NCI-H1092 treated with DMSO at 0.1 percent for 48 hours (cell line): Measurements from ENCODE around the gene BICC1.
A peak's percentile ranks its signal among the peaks of the same experiment; 100 is the strongest.
"Not testable (repeated sequence)": the region's sequence is repeated elsewhere in the genome, so short reads cannot be mapped to it uniquely, and the experiment has no call there.

Experiments used
- DNase-seq: peaks from one replicate; lab custom pipeline; 2025; lab: John Stamatoyannopoulos, UW

The BICC1 gene

GRCh38 chr10:58568428-58568935 is 55.8 kb downstream of the BICC1 start:
- no peak for DNase-seq

GRCh38 chr10:58570307-58570723 is 57.6 kb downstream of the BICC1 start:
- no peak for DNase-seq

- no peak for DNase-seq
These were observed 58.3 kb downstream of the BICC1 start for GRCh38 chr10:58570979-58571378.

GRCh38 chr10:58573144-58573543 is 60.5 kb downstream of the BICC1 start:
- no peak for DNase-seq

DNA sequence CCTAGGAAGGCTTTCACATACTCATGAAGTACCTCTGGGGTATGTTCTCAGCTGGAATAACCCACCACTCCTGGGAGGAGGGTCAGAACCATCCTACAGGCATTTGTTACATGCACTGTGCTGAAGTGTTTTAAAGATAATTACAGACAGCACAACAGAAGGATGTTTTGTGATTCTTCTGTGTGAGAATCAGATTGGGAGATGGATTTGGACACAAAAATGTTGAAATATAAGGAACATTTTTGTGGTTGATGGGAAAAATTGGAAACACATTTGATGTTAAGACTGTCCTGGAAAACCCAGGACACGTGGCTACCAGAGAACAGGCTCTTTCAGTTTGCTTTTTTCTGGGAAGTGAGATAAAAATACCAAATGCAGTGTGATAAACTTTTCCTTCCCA is 61.4 kb downstream of the BICC1 start:
- DNase-seq = no peak

GRCh38 chr10:58575491-58575890 is 62.8 kb downstream of the BICC1 start:
- peak; percentile 88 for DNase-seq

GRCh38 chr10:58576751-58577436 is 64.2 kb downstream of the BICC1 start:
- DNase-seq = peak; percentile 75

GRCh38 chr10:58577437-58577777 is 64.7 kb downstream of the BICC1 start:
- no peak for DNase-seq

DNA sequence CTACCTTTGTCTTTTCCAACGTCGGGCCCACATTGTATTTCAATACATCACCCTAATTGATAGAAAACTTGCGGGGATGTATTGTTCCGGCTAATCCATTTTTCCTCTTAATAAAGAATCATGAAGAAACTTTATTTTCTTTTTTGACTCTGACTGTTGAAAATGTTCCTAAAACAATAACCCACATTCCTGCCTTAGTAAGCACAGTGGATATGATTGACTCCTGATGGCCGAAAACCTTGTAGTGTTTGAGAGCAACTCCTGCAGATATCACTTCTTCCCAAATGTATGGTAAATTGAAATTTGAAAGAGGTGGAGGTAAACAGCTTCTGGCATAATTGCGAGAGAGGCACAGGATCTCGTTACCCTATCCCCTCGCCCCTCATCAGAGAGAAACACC is 65.7 kb downstream of the BICC1 start:
- DNase-seq = no peak

DNA sequence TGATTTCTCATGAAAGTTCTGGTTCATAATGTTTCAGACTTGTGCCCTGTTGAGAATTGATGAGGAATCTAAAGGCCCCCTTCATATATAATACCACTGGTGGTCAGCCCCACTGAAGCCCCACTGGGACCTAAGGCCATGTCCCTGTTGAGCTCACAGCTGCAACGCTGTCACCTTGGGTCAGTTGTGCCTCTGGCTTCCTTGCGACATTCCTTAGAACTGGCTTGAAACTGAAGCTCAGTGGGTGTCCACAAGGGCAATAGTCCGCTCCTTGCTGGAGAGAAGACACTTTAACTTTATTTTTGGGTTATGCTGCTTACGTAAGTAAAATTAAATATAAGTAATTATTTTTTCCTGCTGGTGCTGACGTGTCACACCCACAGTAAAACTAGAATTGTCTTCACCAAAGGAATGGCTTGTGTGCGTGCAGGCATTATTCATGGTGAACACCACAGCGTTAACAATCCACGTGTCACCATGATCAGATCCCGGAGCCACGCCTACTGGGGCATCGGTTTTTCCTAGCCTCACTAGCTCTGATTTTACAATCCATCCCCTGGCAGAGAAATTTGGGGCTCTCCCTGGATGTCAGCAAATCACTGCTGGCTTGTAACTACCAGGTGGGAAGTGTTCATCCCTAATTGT is 66.5 kb downstream of the BICC1 start:
- no peak for DNase-seq

GRCh38 chr10:58582045-58582444 is 69.4 kb downstream of the BICC1 start:
- DNase-seq = no peak

DNA sequence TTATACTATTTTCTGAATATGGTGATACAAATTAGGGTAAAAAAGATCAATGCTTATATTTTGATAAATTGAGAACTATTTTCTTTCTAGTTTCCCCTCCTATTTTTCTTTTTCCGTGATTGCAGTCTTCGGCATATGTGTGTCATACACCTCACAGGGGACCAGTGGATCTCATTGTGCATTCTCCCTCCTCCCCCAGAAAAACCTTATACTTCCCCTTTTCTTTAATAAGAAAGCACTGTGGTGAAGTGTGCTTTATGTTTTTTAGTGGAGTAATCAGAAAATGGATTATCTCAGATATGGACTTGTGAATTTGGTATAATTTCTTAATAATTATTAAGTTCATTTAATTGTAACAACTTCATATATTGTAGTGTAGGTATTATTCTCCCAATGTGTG is 72.8 kb downstream of the BICC1 start:
- no peak for DNase-seq

DNA sequence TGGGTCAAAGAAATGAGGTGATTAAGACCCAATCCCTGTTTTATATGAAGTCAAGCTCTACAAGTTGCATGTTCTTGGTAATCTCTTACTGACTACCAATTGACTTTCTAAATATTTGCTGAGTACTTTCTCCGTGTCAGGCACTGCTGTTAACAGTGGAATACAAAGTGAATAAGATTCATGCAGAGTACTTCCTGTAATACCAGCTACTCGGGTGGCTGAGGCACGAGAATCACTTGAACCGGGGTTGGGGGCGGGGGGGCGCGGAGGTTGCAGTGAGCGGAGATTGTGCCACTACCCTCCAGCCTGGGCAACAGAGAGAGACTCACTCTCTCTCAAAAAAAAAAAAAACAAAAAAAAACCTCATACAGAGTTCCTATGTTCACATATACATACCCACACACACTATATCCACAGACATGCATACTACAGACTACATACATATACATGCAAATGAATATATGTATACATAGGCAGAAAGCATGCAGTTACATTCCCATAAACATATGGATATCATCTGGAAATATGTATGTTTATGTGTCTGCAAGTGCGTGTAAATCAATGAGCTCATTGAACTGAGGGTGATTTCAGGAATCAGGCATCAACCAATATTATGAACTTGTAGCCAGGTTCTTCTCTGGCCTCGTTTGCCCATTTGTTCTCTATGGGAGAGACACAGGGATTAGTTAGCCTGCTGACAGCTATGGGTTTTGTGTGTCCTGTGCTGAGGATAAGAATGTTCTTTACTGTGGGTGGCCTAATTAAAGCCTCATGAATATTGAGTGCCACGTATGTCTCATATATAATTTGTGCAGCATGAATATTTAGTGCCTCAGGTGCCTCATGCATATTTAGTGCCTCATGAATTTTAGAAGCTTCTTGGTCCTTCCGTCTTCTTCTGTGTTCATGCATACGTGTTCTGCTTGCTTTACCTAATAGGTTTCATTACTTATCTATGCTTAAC is 73.9 kb downstream of the BICC1 start:
- DNase-seq = no peak

DNA sequence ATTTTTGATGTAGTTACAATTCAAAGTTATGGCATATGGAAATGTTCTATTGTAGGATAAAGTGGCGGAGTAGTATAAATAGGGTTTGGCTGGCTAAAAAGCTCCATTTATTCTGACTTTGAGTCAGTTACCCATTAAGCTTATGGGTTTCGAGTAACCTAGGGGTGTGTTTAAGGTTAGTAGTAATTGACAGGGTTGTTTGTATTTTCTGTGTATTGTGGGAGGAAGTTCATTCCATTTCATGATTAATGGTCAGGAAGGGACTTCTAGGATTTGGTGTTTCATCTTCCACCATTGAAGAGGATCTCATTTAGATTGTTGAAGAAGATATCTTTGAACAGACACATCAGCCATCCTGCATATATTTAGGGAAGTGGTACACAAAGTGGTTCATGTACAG is 75.0 kb downstream of the BICC1 start:
- DNase-seq = no peak

DNA sequence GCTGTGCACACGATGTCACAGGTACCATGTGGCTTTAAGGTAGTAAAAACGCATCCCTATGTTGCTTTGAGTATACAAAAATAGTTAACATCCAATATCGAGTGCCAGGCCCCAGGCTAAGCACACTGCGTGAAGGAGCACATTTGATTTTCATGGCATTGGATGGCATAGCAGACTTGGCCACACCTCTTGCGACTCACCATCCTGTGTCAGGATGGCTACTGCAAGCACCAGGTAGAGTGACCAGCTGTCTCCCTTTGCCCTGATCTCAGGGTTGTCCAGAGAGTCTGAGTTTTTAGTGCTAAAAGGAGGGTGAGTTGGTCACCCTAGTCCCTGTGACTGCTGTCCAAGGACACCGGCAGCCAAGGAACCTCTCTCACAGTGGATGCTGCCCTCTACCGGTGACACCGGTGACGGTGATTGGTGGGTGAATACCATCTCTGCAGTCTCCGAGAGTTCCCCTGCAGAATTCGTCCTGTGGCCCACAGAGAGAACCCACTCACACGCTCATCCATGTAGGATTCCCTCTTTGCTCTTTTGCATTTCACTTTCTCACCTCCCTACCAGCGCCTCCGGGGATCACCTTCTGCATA is 76.1 kb downstream of the BICC1 start:
- no peak for DNase-seq

GRCh38 chr10:58590152-58590840 is 77.6 kb downstream of the BICC1 start:
- DNase-seq = no peak

GRCh38 chr10:58590924-58591323 is 78.3 kb downstream of the BICC1 start:
- no peak for DNase-seq

DNA sequence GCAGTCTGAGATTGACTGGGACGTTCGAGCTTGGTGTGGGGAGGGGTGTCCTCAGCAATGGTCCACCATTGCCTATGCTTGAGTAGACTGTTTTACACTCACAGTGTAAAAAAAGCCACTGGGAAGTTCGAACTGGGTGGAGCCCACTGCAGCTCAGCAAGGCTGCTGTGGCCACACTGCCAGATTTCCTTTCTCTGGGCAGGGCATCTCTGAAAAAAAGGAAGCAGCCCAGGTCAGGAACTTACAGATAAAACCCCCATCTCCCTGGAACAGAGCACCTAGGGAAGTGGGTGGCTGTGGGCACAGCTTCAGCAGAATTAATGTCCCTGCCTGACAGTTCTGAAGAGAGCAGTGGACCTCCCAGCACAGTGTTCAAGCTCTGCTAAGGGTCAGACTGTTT is 80.3 kb downstream of the BICC1 start:
- DNase-seq = no peak

DNA sequence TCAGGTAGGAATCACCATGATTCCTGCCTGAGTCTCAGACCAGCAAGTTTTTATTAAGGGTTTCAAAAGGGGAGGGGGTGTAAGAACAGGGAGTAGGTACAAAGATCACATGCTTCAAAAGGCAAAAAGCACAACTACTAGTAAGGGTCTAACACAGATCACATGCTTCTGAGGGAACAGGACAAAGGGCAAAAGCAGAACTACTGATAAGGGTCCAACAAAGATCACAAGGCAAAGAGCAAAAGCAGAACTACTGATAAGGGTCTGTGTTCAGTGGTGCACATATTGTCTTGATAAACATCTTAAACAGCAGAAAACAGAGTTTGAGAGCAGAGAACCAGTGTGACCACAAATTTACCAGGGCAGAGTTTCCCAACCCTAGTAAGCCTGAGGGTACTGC is 84.5 kb downstream of the BICC1 start:
- not testable (repeated sequence) for DNase-seq

- no peak for DNase-seq
These were observed 87.4 kb downstream of the BICC1 start for GRCh38 chr10:58599927-58600553.

GRCh38 chr10:58608351-58608750 is 95.7 kb downstream of the BICC1 start:
- DNase-seq = no peak
